CD14-positive monocyte (primary cell): Measurements from ENCODE around the gene DZANK1. TPM values are rescaled to one million over a fixed set of nuclear protein-coding genes. Genes with fewer than 3 reads are reported as not detected.

Source experiments
- DNase-seq, 3 donors: peaks; one replicate each; pipeline ENCODE4 v3.0.0-alpha.2; 2011 to 2022
- H2AFZ ChIP-seq: 2 replicates; pipeline ENCODE4 v1.6.0; 2012; ENCODE audit warnings: mild to moderate bottlenecking, low read depth, low read length, inconsistent platforms; ENCODE audit not compliant: insufficient read depth, poor library complexity, severe bottlenecking
- H3K27ac ChIP-seq, 2 donors: 1 replicate in 1 of 2; 2 replicates in 1 of 2; pipeline ENCODE4 v1.5.1; 2012 to 2013; ENCODE audit warnings: low read length in 2 of 2, control low read depth in 1 of 2, inconsistent platforms in 1 of 2, low read depth in 1 of 2, mild to moderate bottlenecking in 1 of 2
- H3K27me3 ChIP-seq, 2 donors: one replicate each; pipeline versions ENCODE4 v1.6.0 to v1.6.1; 2011 to 2013; ENCODE audit warnings: low read length in 2 of 2; ENCODE audit not compliant: control insufficient read depth in 2 of 2, insufficient read depth in 2 of 2
- H3K36me3 ChIP-seq, 2 donors: replicated peaks in 1 of 2; 1 replicate in 1 of 2; 2 replicates in 1 of 2; pipeline versions ENCODE4 v1.5.1 to v1.6.1; 2012 to 2013; ENCODE audit warnings: low read length in 2 of 2, control low read depth in 1 of 2, inconsistent platforms in 1 of 2, mild to moderate bottlenecking in 1 of 2; ENCODE audit not compliant: insufficient read depth in 2 of 2, control insufficient read depth in 1 of 2
- H3K4me1 ChIP-seq, 2 donors: 1 replicate in 1 of 2; 2 replicates in 1 of 2; pipeline versions ENCODE4 v1.5.1 to v1.6.1; 2012 to 2013; ENCODE audit warnings: low read length in 2 of 2, control low read depth in 1 of 2, inconsistent platforms in 1 of 2, mild to moderate bottlenecking in 1 of 2, moderate library complexity in 1 of 2; ENCODE audit not compliant: insufficient read depth in 2 of 2, control insufficient read depth in 1 of 2
- H3K4me2 ChIP-seq: replicated peaks from 2 replicates; pipeline ENCODE3; 2012; ENCODE audit warnings: low read length, moderate library complexity, mild to moderate bottlenecking; ENCODE audit not compliant: poor library complexity, severe bottlenecking; ENCODE audit errors: extremely low read depth
- H3K4me3 ChIP-seq, 3 experiments: fragments of 200-600 bp in 1 of 3; sonication (generic) in 1 of 3; replicated peaks in 1 of 3; 1 replicate in 2 of 3; 2 replicates in 1 of 3; pipeline ENCODE4 v1.5.1; 2011 to 2013; ENCODE audit warnings: low read length in 3 of 3, mild to moderate bottlenecking in 3 of 3, control low read depth in 2 of 3, low read depth in 2 of 3, inconsistent platforms in 1 of 3, moderate library complexity in 1 of 3
- H3K79me2 ChIP-seq: 2 replicates; pipeline ENCODE4 v1.6.0; 2012; ENCODE audit warnings: mild to moderate bottlenecking, control low read depth, inconsistent platforms, low read length, moderate library complexity; ENCODE audit not compliant: insufficient read depth
- H3K9ac ChIP-seq: 2 replicates; pipeline ENCODE4 v1.6.0; 2017; ENCODE audit warnings: low read length, mild to moderate bottlenecking; ENCODE audit not compliant: insufficient read depth, poor library complexity, severe bottlenecking
- H3K9me3 ChIP-seq, 2 donors: replicated peaks in 1 of 2; 1 replicate in 1 of 2; 2 replicates in 1 of 2; pipeline versions ENCODE4 v1.5.1 to v1.6.1; 2012 to 2013; ENCODE audit warnings: low read length in 2 of 2, control low read depth in 1 of 2; ENCODE audit not compliant: control insufficient read depth in 1 of 2, insufficient read depth in 1 of 2
- H4K20me1 ChIP-seq: 2 replicates; pipeline ENCODE4 v1.6.0; 2012; ENCODE audit warnings: mild to moderate bottlenecking, low read length, control low read depth, moderate library complexity; ENCODE audit not compliant: insufficient read depth
- H3K27ac Mint-ChIP-seq, 7 donors: one replicate each; pipeline ENCODE4 v1.8.0; 2020; ENCODE audit warnings: mild to moderate bottlenecking in 7 of 7, mixed read lengths in 7 of 7, moderate library complexity in 6 of 7, inconsistent platforms in 2 of 7
- H3K27me3 Mint-ChIP-seq, 3 donors: one replicate each; pipeline ENCODE4 v1.8.0; 2021 to 2022; ENCODE audit warnings: low read depth in 3 of 3, mild to moderate bottlenecking in 3 of 3, mixed read lengths in 3 of 3, moderate library complexity in 3 of 3, inconsistent platforms in 1 of 3
- H3K36me3 Mint-ChIP-seq, 2 donors: one replicate each; pipeline ENCODE4 v1.8.0; 2020; ENCODE audit warnings: mixed read lengths in 2 of 2, inconsistent platforms in 1 of 2, mild to moderate bottlenecking in 1 of 2
- H3K4me1 Mint-ChIP-seq: one replicate; pipeline ENCODE4 v1.8.0; 2020; ENCODE audit warnings: mild to moderate bottlenecking, mixed read lengths
- H3K4me3 Mint-ChIP-seq, 2 donors: one replicate each; pipeline ENCODE4 v1.8.0; 2020; ENCODE audit warnings: mild to moderate bottlenecking in 2 of 2, mixed read lengths in 2 of 2, moderate library complexity in 1 of 2
- H3K9me3 Mint-ChIP-seq, 7 donors: one replicate each; pipeline ENCODE4 v1.8.0; 2020 to 2022; ENCODE audit warnings: mixed read lengths in 7 of 7, mild to moderate bottlenecking in 6 of 7, moderate library complexity in 6 of 7, inconsistent platforms in 2 of 7
- WGBS: methylation state at CpG from one replicate; pipeline ENCODE4 v1.1.5; 2013; ENCODE audit warnings: missing lambda C conversion rate; ENCODE audit not compliant: insufficient coverage; 5-methylcytosine and 5-hydroxymethylcytosine counted together
- intact Hi-C, 2 donors: fragments of 100-400 bp; cut with micrococcal nuclease; formaldehyde crosslinking; loops; one replicate each; pipeline versions ENCODE4 v1.15.0 to v1.15.1; 2023
- polyA plus RNA-seq, 3 donors: library from polyadenylated mRNA; depleted of rRNA in 1 of 3; unstranded in 2 of 3; stranded (reverse) in 1 of 3; fragments of 300-500 nt in 2 of 3; fragments of >200 nt in 1 of 3; fragmentation: Illumina TruSeq in 2 of 3; gene quantifications; 1 replicate in 2 of 3; 2 replicates in 1 of 3; pipeline ENCODE4 v1.2.3, GENCODE V29; 2012 to 2021
- TF ChIP-seq, protein P1 (sequence below): fragments of 200-600 bp; IDR thresholded peaks from one replicate; pipeline ENCODE4 v1.8.0; 2022; ENCODE audit warnings: antibody characterized with exemption, mild to moderate bottlenecking

DZANK1 gene
- polyA plus RNA-seq, 3 donors = 0.17 to 1.3 (median 0.69) TPM

DNA sequence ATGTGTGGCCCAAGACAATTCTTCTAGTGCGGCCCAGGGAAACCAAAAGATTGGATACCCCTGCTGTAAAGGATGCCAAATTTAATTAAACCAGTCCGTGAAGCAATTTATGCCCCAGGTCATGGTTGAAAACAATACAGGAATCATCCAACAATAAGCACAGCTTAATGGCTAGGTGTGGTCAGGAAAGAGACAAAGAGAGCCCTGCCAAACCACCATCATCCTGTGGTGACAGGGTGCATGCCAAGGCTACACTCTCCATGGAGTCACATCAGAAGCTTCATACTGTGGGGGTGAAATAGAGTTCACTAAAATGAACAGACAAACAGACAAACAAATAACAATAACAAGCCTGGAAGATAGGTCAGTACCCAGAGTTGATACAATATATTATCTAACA is 62.7 kb downstream of the DZANK1 start:
- H3K36me3 ChIP-seq = peaks cover 0 to 20% of the 10 kb centered on the region in 2 donors
- no CpG with 5 or more reads among the region's 2 CpGs for WGBS
- Mint-ChIP-seq H3K27me3 (no peaks in the 10 kb centered on the region), H3K27ac (no peak overlapping the region), H3K4me3 (no peak overlapping the region), H3K4me1 (peaks cover 7% of the 10 kb centered on the region), H3K36me3 (peaks cover 27 to 41% of the 10 kb centered on the region in 2 donors), H3K9me3 (peaks cover 13 to 23% (median 18%) of the 10 kb centered on the region in 7 donors)
- H3K4me3 ChIP-seq = no peak overlapping the region
- H4K20me1 ChIP-seq = no peaks in the 10 kb centered on the region
- TF ChIP-seq, protein P1, sequence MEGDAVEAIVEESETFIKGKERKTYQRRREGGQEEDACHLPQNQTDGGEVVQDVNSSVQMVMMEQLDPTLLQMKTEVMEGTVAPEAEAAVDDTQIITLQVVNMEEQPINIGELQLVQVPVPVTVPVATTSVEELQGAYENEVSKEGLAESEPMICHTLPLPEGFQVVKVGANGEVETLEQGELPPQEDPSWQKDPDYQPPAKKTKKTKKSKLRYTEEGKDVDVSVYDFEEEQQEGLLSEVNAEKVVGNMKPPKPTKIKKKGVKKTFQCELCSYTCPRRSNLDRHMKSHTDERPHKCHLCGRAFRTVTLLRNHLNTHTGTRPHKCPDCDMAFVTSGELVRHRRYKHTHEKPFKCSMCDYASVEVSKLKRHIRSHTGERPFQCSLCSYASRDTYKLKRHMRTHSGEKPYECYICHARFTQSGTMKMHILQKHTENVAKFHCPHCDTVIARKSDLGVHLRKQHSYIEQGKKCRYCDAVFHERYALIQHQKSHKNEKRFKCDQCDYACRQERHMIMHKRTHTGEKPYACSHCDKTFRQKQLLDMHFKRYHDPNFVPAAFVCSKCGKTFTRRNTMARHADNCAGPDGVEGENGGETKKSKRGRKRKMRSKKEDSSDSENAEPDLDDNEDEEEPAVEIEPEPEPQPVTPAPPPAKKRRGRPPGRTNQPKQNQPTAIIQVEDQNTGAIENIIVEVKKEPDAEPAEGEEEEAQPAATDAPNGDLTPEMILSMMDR = no peak
- H3K27me3 ChIP-seq = no peaks in the 10 kb centered on the region
- H3K4me2 ChIP-seq = no peak overlapping the region
- no peak for DNase-seq
- H3K9ac ChIP-seq = no peak overlapping the region
- peaks cover 9 to 22% of the 10 kb centered on the region in 2 donors for H3K9me3 ChIP-seq
- H3K79me2 ChIP-seq = peaks cover 10% of the 10 kb centered on the region
- intact Hi-C loops = no loop called here
- no peak overlapping the region for H3K27ac ChIP-seq
- no peaks in the 10 kb centered on the region for H3K4me1 ChIP-seq
- peak overlapping the region; percentile 16 for H2AFZ ChIP-seq

DNA sequence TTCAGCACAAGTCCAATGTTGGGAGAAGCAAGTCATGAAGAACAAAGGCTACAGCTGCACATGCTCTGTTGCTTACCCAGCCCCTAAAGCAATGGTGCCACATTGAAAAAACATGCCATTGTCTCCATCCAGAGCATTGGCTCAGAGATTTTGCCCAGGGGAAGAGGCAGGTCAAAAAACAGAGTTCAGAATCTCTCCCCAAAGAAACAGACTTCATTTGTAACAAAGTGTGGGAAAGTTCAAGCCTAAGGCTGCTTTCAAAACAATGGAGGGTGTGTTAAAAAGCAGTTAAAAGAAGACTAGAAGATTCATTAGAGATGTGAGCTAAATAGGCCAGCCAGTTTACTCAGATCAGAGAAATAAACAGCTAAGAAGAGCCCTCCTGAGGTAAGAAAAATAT is 63.6 kb downstream of the DZANK1 start:
- Histone ChIP-seq H3K9me3 (peaks cover 9 to 22% of the 10 kb centered on the region in 2 donors), H3K27me3 (no peaks in the 10 kb centered on the region), H3K4me3 (no peak overlapping the region), H3K4me1 (no peaks in the 10 kb centered on the region), H2AFZ (no peak overlapping the region), H3K27ac (no peak overlapping the region), H3K36me3 (peaks cover 0 to 20% of the 10 kb centered on the region in 2 donors), H4K20me1 (no peaks in the 10 kb centered on the region), H3K79me2 (peaks cover 8% of the 10 kb centered on the region), H3K4me2 (no peak overlapping the region), H3K9ac (no peak overlapping the region)
- H3K36me3 Mint-ChIP-seq = peaks cover 27 to 41% of the 10 kb centered on the region in 2 donors
- intact Hi-C loops = no loop called here
- H3K27me3 Mint-ChIP-seq = no peaks in the 10 kb centered on the region
- H3K9me3 Mint-ChIP-seq = peaks cover 13 to 23% (median 18%) of the 10 kb centered on the region in 7 donors
- H3K4me1 Mint-ChIP-seq = peaks cover 11% of the 10 kb centered on the region
- no peak overlapping the region for H3K4me3 Mint-ChIP-seq
- no peak for DNase-seq
- TF ChIP-seq, protein P1 = no peak
- no peak overlapping the region for H3K27ac Mint-ChIP-seq
